K562 (cell line): Measurements from ENCODE around the gene BCKDHB. TPM values are rescaled to one million over a fixed set of nuclear protein-coding genes. Genes with fewer than 3 reads are reported as not detected.
"Not testable (repeated sequence)": the region's sequence is repeated elsewhere in the genome, so short reads cannot be mapped to it uniquely, and the experiment has no call there.

Source experiments
- ATAC-seq: fragments of 200-7000 bp; cut with Tn5 transposase; 3 replicates; pipeline ENCODE4 v1.9.1; 2020; ENCODE audit warnings: moderate library complexity
- BruUV-seq: library from RNA; stranded (reverse); fragments of 400-500 nt; replicated peaks from 2 replicates; lab custom pipeline; 2021; lab: Mats Ljungman, UMichigan
- CTCF ChIA-PET: fragments of 300-600 bp; formaldehyde crosslinking; extraction: SDS; loops from one replicate; lab custom pipeline; 2021; ENCODE audit warnings: low intra/inter-chr PET ratio; lab: Yijun Ruan, JAX
- POLR2A ChIA-PET: fragments of 300-600, 350-650 bp; sonication (Branson Sonifier 250); formaldehyde crosslinking; extraction: SDS; loops from one replicate; lab custom pipeline; 2021; ENCODE audit warnings: antibody characterized with exemption, inconsistent platforms; lab: Yijun Ruan, JAX
- DNase-seq, 4 experiments: peaks; one replicate each; pipeline versions ENCODE4 v3.0.0 to v3.0.0-alpha.2; 2011 to 2018; ENCODE audit warnings: low spot score in 3 of 4, mixed read lengths in 3 of 4; ENCODE audit errors: extremely low read depth in 1 of 4
- FAIRE-seq: peaks from 2 replicates; lab custom pipeline; 2011; peaks lifted over from hg19 to GRCh38; lab: Jason Lieb, UNC
- H2AFZ ChIP-seq: 2 replicates; pipeline ENCODE4 v1.6.0; 2011; ENCODE audit warnings: low read depth, low read length, control low read depth, inconsistent platforms
- H3K27ac ChIP-seq: fragments of 200-600 bp; 3 replicates; pipeline ENCODE4 v1.8.0; 2011; ENCODE audit warnings: low read depth, mild to moderate bottlenecking, control low read depth, inconsistent platforms, low read length, moderate library complexity, mixed read lengths; ENCODE audit errors: extremely low read depth
- H3K27me3 ChIP-seq, 2 experiments: fragments of 300-600 bp in 1 of 2; 2 replicates in 1 of 2; 3 replicates in 1 of 2; pipeline versions ENCODE4 v1.6.0 to v1.8.0; 2011; ENCODE audit warnings: inconsistent platforms in 2 of 2, low read length in 2 of 2, mild to moderate bottlenecking in 1 of 2, mixed read lengths in 1 of 2, moderate library complexity in 1 of 2; ENCODE audit not compliant: control insufficient read depth in 2 of 2, insufficient read depth in 2 of 2
- H3K36me3 ChIP-seq: fragments of 300-600 bp; 3 replicates; pipeline ENCODE4 v1.8.0; 2011; ENCODE audit warnings: mild to moderate bottlenecking, low read length, inconsistent platforms; ENCODE audit not compliant: control insufficient read depth, insufficient read depth
- H3K4me1 ChIP-seq, 2 experiments: fragments of 200-600 bp in 1 of 2; replicated peaks in 1 of 2; 2 replicates in 1 of 2; 3 replicates in 1 of 2; pipeline versions ENCODE4 v1.5.1 to v1.8.0; 2011; ENCODE audit warnings: inconsistent platforms in 2 of 2, low read length in 2 of 2, mild to moderate bottlenecking in 1 of 2, mixed read lengths in 1 of 2, moderate library complexity in 1 of 2; ENCODE audit not compliant: control insufficient read depth in 2 of 2, insufficient read depth in 2 of 2
- H3K4me2 ChIP-seq: 2 replicates; pipeline ENCODE4 v1.6.1; 2011; ENCODE audit warnings: low read length, control low read depth, inconsistent platforms, mixed read lengths; ENCODE audit not compliant: insufficient read depth
- H3K4me3 ChIP-seq: fragments of 200-600 bp; sonication (generic), shearing (Covaris generic); 2 replicates; pipeline ENCODE4 v1.5.1; 2016; ENCODE audit warnings: control low read depth, inconsistent platforms
- H3K79me2 ChIP-seq: fragments of 200-600 bp; 3 replicates; pipeline ENCODE4 v1.8.0; 2011; ENCODE audit warnings: low read length, inconsistent platforms; ENCODE audit not compliant: control insufficient read depth, insufficient read depth
- H3K9ac ChIP-seq, 2 experiments: 2 replicates each; pipeline versions ENCODE4 v1.6.0 to v1.6.1; 2011; ENCODE audit warnings: low read depth in 2 of 2, low read length in 2 of 2, control low read depth in 1 of 2, inconsistent platforms in 1 of 2, mild to moderate bottlenecking in 1 of 2, mixed read lengths in 1 of 2; ENCODE audit not compliant: insufficient read depth in 1 of 2
- H3K9me1 ChIP-seq: one replicate; pipeline ENCODE4 v1.6.0; 2011; ENCODE audit warnings: inconsistent platforms, mild to moderate bottlenecking, low read length, moderate library complexity; ENCODE audit not compliant: control insufficient read depth, insufficient read depth
- H3K9me3 ChIP-seq: replicated peaks from 2 replicates; pipeline ENCODE4 v1.5.1; 2011; ENCODE audit warnings: low read depth, low read length, inconsistent platforms; ENCODE audit not compliant: control insufficient read depth, insufficient read depth
- H4K20me1 ChIP-seq: replicated peaks from 2 replicates; pipeline ENCODE4 v1.6.1; 2011; ENCODE audit warnings: low read length, inconsistent platforms, mixed read lengths; ENCODE audit not compliant: control insufficient read depth, insufficient read depth
- CBX2 ChIP-seq: fragments of 200-600 bp; sonication (generic); IDR thresholded peaks from one replicate; pipeline ENCODE4 v1.6.1; 2012; ENCODE audit warnings: mild to moderate bottlenecking, low read length, inconsistent platforms; ENCODE audit not compliant: insufficient read depth, poor library complexity, severe bottlenecking
- CBX8 ChIP-seq: fragments of 200-600 bp; sonication (generic); IDR thresholded peaks from 2 replicates; pipeline ENCODE4 v1.6.1; 2012; ENCODE audit warnings: borderline replicate concordance, mixed run types, low read depth, mild to moderate bottlenecking, moderate library complexity, mixed read lengths, low read length, control low read depth, inconsistent platforms; ENCODE audit not compliant: poor library complexity, severe bottlenecking; ENCODE audit errors: extremely low read depth
- ELF4 ChIP-seq: fragments of 450-650 bp; formaldehyde crosslinking; IDR thresholded peaks from 2 replicates; pipeline ENCODE4 v1.4.0; 2022; ENCODE audit warnings: missing genetic modification characterization
- FOXP1 ChIP-seq: sonication (generic); formaldehyde crosslinking; IDR thresholded peaks from 2 replicates; pipeline ENCODE4 v1.8.0; 2022; ENCODE audit warnings: mild to moderate bottlenecking, missing genetic modification reagents
- GATAD2A ChIP-seq: fragments of 450-650 bp; IDR thresholded peaks from 2 replicates; pipeline ENCODE4 v1.6.1; 2017
- HSF4 ChIP-seq: fragments of 250-450 bp; sonication (Bioruptor Pico); IDR thresholded peaks from 2 replicates; pipeline ENCODE4 v2.1.2; 2022; ENCODE audit warnings: mild to moderate bottlenecking, moderate library complexity, borderline replicate concordance
- MAFF ChIP-seq: IDR thresholded peaks from 2 replicates; pipeline ENCODE4 v1.6.1; 2012; ENCODE audit warnings: low read length, improper control_type of control experiment
- MAFK ChIP-seq: IDR thresholded peaks from 2 replicates; pipeline ENCODE4 v1.6.1; 2011; ENCODE audit warnings: low read length, improper control_type of control experiment
- POLR2AphosphoS5 ChIP-seq: IDR thresholded peaks from 2 replicates; pipeline ENCODE4 v1.6.1; 2011; ENCODE audit warnings: mild to moderate bottlenecking, low read depth, low read length, moderate library complexity; ENCODE audit not compliant: control insufficient read depth, insufficient read depth
- SP2 ChIP-seq: IDR thresholded peaks from 2 replicates; pipeline ENCODE4 v1.6.1; 2011; ENCODE audit warnings: mild to moderate bottlenecking, low read depth, low read length, moderate library complexity; ENCODE audit not compliant: poor library complexity, severe bottlenecking; ENCODE audit errors: extremely low read depth
- ZNF316 ChIP-seq: fragments of 450-650 bp; IDR thresholded peaks from 2 replicates; pipeline ENCODE4 v1.6.1; 2016
- WGBS: fragments of 100-300 bp; shearing (Covaris generic); methylation state at CpG from one replicate; pipeline ENCODE4 v1.1.6; 2016; ENCODE audit warnings: low coverage, mixed read lengths; ENCODE audit not compliant: insufficient coverage; ENCODE audit errors: missing lambda C conversion rate; 5-methylcytosine and 5-hydroxymethylcytosine counted together
- in situ Hi-C: fragments of 300-500 bp; cut with MboI; formaldehyde crosslinking; loops from 4 replicates; pipeline ENCODE4 v1.15.0; 2018; ENCODE audit warnings: inconsistent platforms, mixed read lengths
- intact Hi-C: fragments of 100-400 bp; cut with micrococcal nuclease; formaldehyde crosslinking; loops from 2 replicates; pipeline ENCODE4 v1.14.2; 2022
- polyA plus RNA-seq, 8 experiments: library from polyadenylated mRNA; depleted of rRNA in 4 of 8; stranded (reverse) in 5 of 8; unstranded in 3 of 8; fragments of >200 nt; fragmentation: Nextera tagmentation in 2 of 8; fragmentation: Illumina TruSeq in 1 of 8; extraction: Ambion mirVana in 2 of 8; extraction: Trizol in 1 of 8; gene quantifications; 2 replicates each; pipeline versions ENCODE4 v1.2.1 to v1.2.3, GENCODE V29; 2011 to 2014; ENCODE audit warnings: inconsistent platforms in 1 of 8, missing spikeins in 1 of 8
- total RNA-seq, 7 experiments: library from RNA; depleted of rRNA in 6 of 7; stranded (reverse); fragments of >200 nt in 6 of 7; fragmentation: Illumina TruSeq in 2 of 7; extraction: Trizol in 2 of 7; gene quantifications; 2 replicates each; pipeline versions ENCODE4 v1.2.1 to v1.2.3, GENCODE V29; 2011 to 2021; ENCODE audit warnings: low replicate concordance in 1 of 7

The BCKDHB gene
- total and polyA plus RNA-seq, 9 of the 15 experiments (the other 6 are each of a cell fraction or from before 2014, with no cell fraction given) = 4.1 to 23.7 (median 7.5) TPM

- FAIRE-seq (no peak), ATAC-seq (no peak), DNase-seq (no peak)
- Histone ChIP-seq H3K4me3 (no peak overlapping the region), H3K9me3 (no peaks in the 10 kb centered on the region), H3K27me3 (peaks cover 3 to 4% of the 10 kb centered on the region in 2 experiments; a peak in 4 of 5 replicates), H3K36me3 (no peaks in the 10 kb centered on the region), H4K20me1 (no peaks in the 10 kb centered on the region), H3K4me2 (no peak overlapping the region), H3K9ac (no peak overlapping the region), H3K4me1 (no peaks in the 10 kb centered on the region; a peak in 1 of 5 replicates), H3K79me2 (no peaks in the 10 kb centered on the region), H3K9me1 (no peaks in the 10 kb centered on the region), H2AFZ (no peak overlapping the region), H3K27ac (no peak overlapping the region)
- in situ Hi-C loops (no loop called here), intact Hi-C loops (no loop called here)
- TF ChIP-seq FOXP1 (CRISPR knock-in tag) = no peak
- TF ChIP-seq ELF4 = no peak
- no peak for TF ChIP-seq GATAD2A
- no peak for TF ChIP-seq SP2
- TF ChIP-seq HSF4 = no peak
- TF ChIP-seq CBX8 = no peak
- TF ChIP-seq ZNF316 = peak; percentile 55
- TF ChIP-seq MAFF = peak; percentile 54; the same call in 1 of the 2 replicates
- no peak for TF ChIP-seq CBX2
- TF ChIP-seq POLR2AphosphoS5 = no peak
- peak; percentile 61 for TF ChIP-seq MAFK
- ChIA-PET CTCF (no interaction called here), POLR2A (no interaction called here)
- no TSS peak for BruUV-seq
Measured at GRCh38 chr6:80060774-80061173, 45.7 kb upstream of the BCKDHB start.

- POLR2A ChIA-PET, CTCF ChIA-PET, H4K20me1 ChIP-seq, H3K4me3 ChIP-seq, BruUV-seq, H3K27ac ChIP-seq, DNase-seq, H3K4me1 ChIP-seq, H3K9me3 ChIP-seq, H3K9ac ChIP-seq, in situ Hi-C loops, FAIRE-seq, H2AFZ ChIP-seq, H3K9me1 ChIP-seq, intact Hi-C loops, H3K36me3 ChIP-seq, H3K4me2 ChIP-seq, H3K79me2 ChIP-seq, ATAC-seq: not testable (repeated sequence)
- peaks cover 11 to 23% of the 10 kb centered on the region in 2 experiments for H3K27me3 ChIP-seq
- WGBS = 0% methylated on average over 6 of the region's 7 CpGs
Measured at GRCh38 chr6:80068146-80068545, 38.3 kb upstream of the BCKDHB start.

GRCh38 chr6:80070431-80070830 lies 36.0 kb upstream of the BCKDHB start:
- H3K4me1 ChIP-seq, ATAC-seq, H3K27ac ChIP-seq, H3K4me3 ChIP-seq, H3K36me3 ChIP-seq, DNase-seq, H4K20me1 ChIP-seq, FAIRE-seq, POLR2A ChIA-PET, H3K9me1 ChIP-seq, in situ Hi-C loops, H2AFZ ChIP-seq, BruUV-seq, H3K4me2 ChIP-seq, H3K79me2 ChIP-seq, H3K9ac ChIP-seq, H3K9me3 ChIP-seq, intact Hi-C loops, CTCF ChIA-PET: not testable (repeated sequence)
- WGBS = 8% methylated on average over 16 of the region's 19 CpGs
- H3K27me3 ChIP-seq = peaks cover 8 to 21% of the 10 kb centered on the region in 2 experiments; a peak in 4 of 5 replicates
